Stimulated activated memory B cell treated with anti-CD40 and anti-IgM and Interleukin-4, amounts not matched to agents 10 μg/mL and 1 μg/mL and 100 μg/mL, for 72 hours (primary cell): ENCODE results near the gene TENM4.

Experiments
- ATAC-seq: fragments of 150-1000 bp; cut with Tn5 transposase; 2 replicates; pipeline ENCODE4 v1.10.0; 2021
- H3K27ac Mint-ChIP-seq: one replicate; pipeline ENCODE4 v1.8.0; 2022; ENCODE audit warnings: mild to moderate bottlenecking, mixed read lengths
- H3K27me3 Mint-ChIP-seq: one replicate; pipeline ENCODE4 v1.8.0; 2022; ENCODE audit warnings: mixed read lengths
- H3K36me3 Mint-ChIP-seq: one replicate; pipeline ENCODE4 v1.8.0; 2022; ENCODE audit warnings: mixed read lengths
- H3K4me1 Mint-ChIP-seq: one replicate; pipeline ENCODE4 v1.8.0; 2022; ENCODE audit warnings: mixed read lengths
- H3K4me3 Mint-ChIP-seq: one replicate; pipeline ENCODE4 v1.8.0; 2022; ENCODE audit warnings: mild to moderate bottlenecking, moderate library complexity, mixed read lengths
- H3K9me3 Mint-ChIP-seq: one replicate; pipeline ENCODE4 v1.8.0; 2022; ENCODE audit warnings: mixed read lengths

Gene TENM4

DNA sequence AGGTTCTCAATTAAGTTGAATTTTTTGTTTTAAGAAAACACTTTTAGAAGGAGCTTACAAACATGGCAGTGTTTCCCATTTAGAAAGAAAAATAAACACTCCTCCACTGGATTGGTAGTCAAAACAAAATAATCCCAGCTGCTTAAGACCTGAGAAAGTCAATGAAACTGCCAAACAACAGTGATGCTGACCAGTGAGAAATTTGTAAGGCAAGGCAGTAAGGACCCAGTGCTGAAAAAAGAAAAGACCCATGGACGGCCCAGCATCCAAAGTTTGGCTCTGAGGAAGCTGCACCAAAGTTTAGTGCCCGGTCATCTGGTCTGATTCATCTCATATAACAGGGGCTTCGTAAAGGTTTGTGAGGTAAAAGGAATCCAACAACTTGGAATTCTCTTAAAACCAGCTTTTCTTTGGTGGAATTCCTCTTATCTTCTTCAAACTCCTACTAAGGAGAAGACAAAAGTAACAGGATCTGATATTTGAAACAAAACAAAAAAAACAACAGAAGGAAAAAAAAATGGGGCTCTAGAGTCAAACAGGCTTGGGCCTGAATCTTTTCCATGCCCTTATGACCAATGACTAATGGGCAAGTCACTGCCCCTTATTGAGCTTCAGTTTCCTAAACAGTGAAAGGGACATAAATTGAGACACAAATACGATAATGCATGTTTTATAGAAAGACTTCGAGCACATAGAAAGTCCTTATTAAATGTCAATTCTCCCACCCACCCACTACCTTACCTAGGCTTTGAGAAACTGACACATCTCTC lies 483.2 kb downstream of the TENM4 start:
- H3K27ac Mint-ChIP-seq = no peak overlapping the region
- H3K36me3 Mint-ChIP-seq = no peaks in the 10 kb centered on the region
- H3K4me3 Mint-ChIP-seq = no peak overlapping the region
- H3K4me1 Mint-ChIP-seq = no peaks in the 10 kb centered on the region
- ATAC-seq = no peak
- peaks cover 34% of the 10 kb centered on the region for H3K27me3 Mint-ChIP-seq
- H3K9me3 Mint-ChIP-seq = no peaks in the 10 kb centered on the region

DNA sequence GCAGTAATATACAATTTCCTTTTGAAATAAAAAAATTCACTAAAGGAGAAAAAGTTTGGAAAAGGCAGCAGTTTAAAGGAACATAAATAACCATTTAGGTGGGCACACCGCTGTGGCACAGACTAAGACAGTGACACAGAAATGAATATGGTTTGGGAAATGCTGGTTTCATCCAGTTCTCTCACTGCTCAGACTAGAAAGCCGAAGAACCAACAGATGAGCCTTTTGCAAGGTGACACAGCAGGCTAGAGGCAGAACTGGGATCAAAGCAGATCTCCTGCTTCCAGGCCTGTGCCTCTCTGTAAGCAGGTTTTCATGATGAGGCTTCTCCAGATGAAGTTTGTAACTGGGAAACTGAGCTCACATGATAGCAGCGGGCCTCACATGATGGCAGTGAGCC lies 486.1 kb downstream of the TENM4 start:
- H3K4me1 Mint-ChIP-seq = no peaks in the 10 kb centered on the region
- no peak overlapping the region for H3K4me3 Mint-ChIP-seq
- H3K27ac Mint-ChIP-seq = no peak overlapping the region
- peaks cover 14% of the 10 kb centered on the region for H3K27me3 Mint-ChIP-seq
- no peaks in the 10 kb centered on the region for H3K9me3 Mint-ChIP-seq
- H3K36me3 Mint-ChIP-seq = no peaks in the 10 kb centered on the region
- ATAC-seq = no peak

DNA sequence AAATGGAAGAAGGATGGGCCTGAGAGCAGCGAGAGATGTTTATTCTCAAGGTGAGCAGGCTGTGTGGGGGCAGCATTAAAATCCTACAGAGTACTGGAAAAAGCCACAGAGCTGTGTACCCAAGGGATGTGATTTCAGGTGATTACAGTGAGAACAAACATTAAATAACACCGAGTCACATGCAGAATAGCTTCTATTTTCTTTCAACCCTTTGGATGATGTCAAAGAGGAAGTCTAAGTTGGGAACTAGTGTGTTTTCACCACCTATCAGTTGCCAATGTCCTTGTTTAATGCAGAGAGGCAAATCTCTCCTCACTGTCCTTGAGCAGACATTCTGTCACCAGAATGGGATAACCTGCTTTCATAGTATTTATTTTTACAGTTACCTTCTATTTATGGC lies 486.6 kb downstream of the TENM4 start:
- Mint-ChIP-seq H3K9me3 (no peaks in the 10 kb centered on the region), H3K4me1 (no peaks in the 10 kb centered on the region), H3K36me3 (no peaks in the 10 kb centered on the region), H3K4me3 (no peak overlapping the region), H3K27ac (no peak overlapping the region), H3K27me3 (peaks cover 17% of the 10 kb centered on the region)
- ATAC-seq = no peak

DNA sequence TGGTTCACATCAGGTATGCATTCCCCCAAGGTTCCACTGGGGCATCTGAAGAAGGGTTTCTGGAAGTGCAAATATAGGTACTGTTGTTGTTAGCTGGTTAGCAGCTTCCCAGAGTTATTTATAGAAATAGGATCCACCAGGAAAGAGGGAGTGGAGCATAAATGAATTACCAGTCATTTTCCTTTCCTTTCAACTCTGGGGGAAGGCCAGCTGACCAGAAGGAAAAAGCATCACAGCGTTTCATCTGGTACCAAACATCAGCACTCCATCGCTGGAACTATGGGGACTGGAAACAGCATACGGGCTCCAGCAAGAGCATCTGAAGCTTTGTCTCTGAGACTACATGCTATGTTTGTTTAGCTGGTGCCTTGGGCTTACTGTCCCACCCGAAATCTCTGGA lies 487.9 kb downstream of the TENM4 start:
- H3K36me3 Mint-ChIP-seq = no peaks in the 10 kb centered on the region
- H3K4me3 Mint-ChIP-seq = no peak overlapping the region
- no peaks in the 10 kb centered on the region for H3K9me3 Mint-ChIP-seq
- H3K4me1 Mint-ChIP-seq = no peaks in the 10 kb centered on the region
- no peak for ATAC-seq
- H3K27me3 Mint-ChIP-seq = peaks cover 23% of the 10 kb centered on the region
- H3K27ac Mint-ChIP-seq = no peak overlapping the region

DNA sequence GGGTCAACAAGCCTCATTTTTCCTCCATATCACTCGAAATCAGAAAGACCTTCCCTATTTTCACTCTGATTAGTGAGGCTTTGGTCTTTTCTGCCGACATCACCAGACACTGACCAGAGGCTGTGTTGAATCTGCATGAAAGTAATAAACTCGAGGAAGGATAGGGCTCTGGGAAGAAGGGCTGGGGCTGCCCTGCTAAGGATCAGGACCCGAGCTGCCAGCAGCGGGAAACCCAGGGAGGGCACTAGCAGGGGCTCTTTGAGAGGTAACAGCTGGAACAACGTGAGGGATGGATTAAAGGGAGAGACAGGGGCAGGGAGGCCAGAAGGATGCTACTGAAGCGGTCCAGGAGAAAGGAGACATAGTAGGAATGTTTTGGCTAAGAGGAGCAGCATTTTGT lies 488.7 kb downstream of the TENM4 start:
- Mint-ChIP-seq H3K36me3 (no peaks in the 10 kb centered on the region), H3K27ac (no peak overlapping the region), H3K9me3 (no peaks in the 10 kb centered on the region), H3K4me1 (no peaks in the 10 kb centered on the region), H3K4me3 (no peak overlapping the region), H3K27me3 (peaks cover 23% of the 10 kb centered on the region)
- ATAC-seq = no peak

DNA sequence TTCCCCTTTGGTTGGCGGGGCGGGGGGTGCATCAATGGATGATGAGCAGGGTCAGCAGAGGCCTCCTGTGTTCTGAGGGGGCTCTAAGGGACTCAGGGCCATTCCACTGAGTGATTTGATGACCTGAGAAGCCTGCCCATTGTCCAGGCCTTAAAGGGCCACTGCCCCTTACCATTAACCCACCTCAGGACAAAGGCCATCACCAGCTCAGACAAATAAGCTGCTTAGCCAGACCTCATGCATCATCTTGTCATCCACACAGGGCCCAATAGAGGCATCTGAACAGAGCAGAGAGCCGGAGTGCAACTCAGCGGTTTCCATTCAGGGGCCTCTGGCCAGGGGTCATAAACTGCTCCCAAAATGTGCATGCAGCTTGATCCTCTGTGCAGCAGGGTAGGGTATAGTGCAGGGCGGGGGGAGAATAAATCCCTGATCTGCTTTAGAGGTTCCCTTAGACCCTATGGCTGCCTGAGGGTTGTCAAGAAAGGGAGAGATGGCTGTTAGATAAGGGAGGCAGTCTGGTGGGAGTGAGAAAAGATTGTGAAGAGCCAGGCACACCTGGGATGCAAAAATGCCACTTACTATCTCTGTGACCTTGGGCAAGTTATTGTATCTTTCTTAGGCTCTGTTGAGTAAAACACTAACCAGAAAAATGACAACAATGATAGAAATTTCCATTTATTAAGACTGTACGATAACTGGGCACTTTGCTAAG lies 490.7 kb downstream of the TENM4 start:
- Mint-ChIP-seq H3K27ac (no peak overlapping the region), H3K9me3 (no peaks in the 10 kb centered on the region)
- ATAC-seq = no peak

DNA sequence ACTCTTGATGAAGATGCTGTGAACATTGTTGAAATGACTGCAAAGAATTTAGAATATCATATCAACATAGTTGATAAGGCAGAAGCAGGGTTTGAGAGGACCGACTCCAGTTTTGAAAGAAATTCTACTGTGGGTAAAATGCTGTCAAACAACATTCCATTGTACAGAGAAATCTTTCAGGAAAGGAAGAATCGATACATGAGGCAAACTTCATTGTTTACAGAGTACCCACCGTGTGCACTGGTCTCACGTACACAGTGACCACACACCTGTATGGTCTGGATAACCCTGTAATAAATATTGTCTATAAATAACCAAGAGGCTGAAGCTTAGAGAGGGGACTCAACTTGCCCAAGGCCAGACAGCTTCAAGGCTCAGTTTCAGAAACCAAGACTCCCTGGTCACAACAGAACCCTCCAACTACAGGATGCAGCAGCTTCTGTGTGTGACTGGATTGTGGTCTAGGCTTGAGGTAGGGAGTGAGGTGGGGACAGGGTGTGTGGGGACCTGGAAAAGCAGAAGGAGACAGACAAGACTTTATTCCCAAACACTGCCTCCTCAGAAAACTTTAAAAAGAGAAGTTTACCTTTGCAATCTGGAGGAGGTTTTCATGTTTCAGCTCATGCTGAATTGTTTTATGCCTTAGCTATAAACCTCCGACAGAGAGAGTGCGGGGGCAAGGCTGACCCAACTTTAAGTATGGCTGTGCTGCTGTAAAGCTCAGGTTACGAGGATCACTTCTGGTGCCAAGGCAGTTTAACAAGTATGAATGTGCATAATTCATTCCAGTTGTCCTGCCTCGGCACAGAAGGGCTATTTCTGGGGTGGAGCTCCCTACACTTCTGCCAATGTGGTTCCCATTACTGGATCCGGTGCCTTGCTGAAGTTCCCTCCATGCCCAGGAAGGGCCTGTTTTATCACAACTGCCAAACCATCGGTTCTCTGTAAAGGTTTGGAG lies 493.6 kb downstream of the TENM4 start:
- Mint-ChIP-seq H3K9me3 (no peaks in the 10 kb centered on the region), H3K27me3 (peaks cover 26% of the 10 kb centered on the region), H3K4me1 (no peaks in the 10 kb centered on the region), H3K36me3 (no peaks in the 10 kb centered on the region), H3K4me3 (no peak overlapping the region), H3K27ac (no peak overlapping the region)
- no peak for ATAC-seq

More for the DNA sequence above, 490.7 kb downstream of the TENM4 start:
- Mint-ChIP-seq H3K4me3 (no peak overlapping the region), H3K36me3 (no peaks in the 10 kb centered on the region), H3K27me3 (peaks cover 23% of the 10 kb centered on the region), H3K4me1 (no peaks in the 10 kb centered on the region)

DNA sequence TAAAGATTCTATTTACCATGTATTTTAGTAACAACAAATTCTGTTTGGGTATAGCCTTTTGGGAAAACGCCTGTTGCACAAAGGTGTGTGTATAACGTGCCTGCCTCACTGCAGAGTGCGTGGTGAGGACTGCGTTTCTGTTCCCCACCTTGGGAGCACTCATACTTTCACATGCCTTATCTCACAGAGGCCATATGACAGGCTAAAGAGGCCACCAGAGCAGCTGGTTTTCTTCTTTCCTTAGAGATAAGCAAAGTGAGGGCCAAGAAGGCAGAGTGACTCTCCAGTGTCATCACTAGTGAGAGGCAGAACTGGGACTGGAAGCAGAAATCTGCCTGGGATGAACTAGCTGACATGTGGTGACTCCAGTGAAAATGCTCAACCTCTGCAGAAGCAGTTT lies 497.0 kb downstream of the TENM4 start:
- H3K36me3 Mint-ChIP-seq = no peaks in the 10 kb centered on the region
- H3K4me1 Mint-ChIP-seq = no peaks in the 10 kb centered on the region
- H3K27me3 Mint-ChIP-seq = peaks cover 29% of the 10 kb centered on the region
- H3K9me3 Mint-ChIP-seq = no peaks in the 10 kb centered on the region
- no peak overlapping the region for H3K4me3 Mint-ChIP-seq
- ATAC-seq = no peak
- no peak overlapping the region for H3K27ac Mint-ChIP-seq

DNA sequence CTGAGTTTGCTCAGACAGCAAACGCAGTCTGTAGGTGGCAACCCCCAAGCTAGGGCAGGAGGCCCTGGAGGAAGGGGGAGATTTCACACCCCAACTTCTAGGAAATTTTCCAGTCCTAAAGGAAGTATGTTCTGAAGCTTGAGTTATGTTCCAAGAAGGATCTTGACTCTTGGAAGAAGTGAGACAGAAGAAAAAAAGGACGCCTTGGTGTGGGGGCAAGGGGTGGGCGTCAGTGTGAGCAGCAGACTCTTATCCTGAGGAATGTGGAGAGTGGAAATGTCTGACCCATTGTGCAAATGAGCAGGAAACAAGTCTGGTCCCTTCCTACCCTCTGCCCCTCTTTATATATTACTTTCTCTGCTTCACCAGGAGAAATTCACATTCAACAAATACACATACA lies 497.7 kb downstream of the TENM4 start:
- Mint-ChIP-seq H3K9me3 (no peaks in the 10 kb centered on the region), H3K4me1 (no peaks in the 10 kb centered on the region), H3K27ac (no peak overlapping the region), H3K27me3 (peaks cover 31% of the 10 kb centered on the region), H3K36me3 (no peaks in the 10 kb centered on the region), H3K4me3 (no peak overlapping the region)
- no peak for ATAC-seq

DNA sequence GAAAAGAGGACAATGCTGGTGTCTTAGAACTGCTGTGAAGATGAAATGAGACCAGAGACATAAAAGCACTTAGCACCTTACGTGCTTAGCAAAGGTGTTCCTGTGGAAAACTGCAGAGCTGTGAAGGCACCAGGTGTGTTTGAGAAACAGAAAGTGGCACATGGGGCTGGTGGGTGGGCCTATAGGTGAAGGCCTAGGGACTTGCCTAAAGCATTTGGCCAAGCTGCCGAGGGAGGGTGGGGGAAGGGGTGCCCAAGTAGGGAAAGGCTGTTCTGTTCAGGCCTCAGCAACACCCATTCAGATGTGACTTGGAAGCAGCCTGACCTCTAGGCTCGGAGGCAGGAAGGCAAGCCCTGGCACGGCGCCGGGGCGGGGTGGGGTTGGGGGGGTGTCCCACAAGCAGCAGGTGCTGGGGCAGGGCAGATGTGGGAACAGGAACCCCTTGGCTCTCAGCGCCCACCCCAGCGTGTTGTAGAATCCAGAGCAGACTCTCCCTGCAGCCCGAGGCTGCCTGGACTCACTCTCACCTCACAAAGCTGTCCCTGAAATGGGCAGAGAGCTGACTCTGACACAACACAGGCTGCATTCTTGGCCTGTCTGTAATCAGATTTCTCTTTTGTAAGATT lies 499.5 kb downstream of the TENM4 start:
- Mint-ChIP-seq H3K9me3 (no peaks in the 10 kb centered on the region), H3K36me3 (no peaks in the 10 kb centered on the region), H3K4me1 (no peaks in the 10 kb centered on the region), H3K27me3 (peaks cover 39% of the 10 kb centered on the region), H3K27ac (no peak overlapping the region), H3K4me3 (no peak overlapping the region)
- no peak for ATAC-seq

DNA sequence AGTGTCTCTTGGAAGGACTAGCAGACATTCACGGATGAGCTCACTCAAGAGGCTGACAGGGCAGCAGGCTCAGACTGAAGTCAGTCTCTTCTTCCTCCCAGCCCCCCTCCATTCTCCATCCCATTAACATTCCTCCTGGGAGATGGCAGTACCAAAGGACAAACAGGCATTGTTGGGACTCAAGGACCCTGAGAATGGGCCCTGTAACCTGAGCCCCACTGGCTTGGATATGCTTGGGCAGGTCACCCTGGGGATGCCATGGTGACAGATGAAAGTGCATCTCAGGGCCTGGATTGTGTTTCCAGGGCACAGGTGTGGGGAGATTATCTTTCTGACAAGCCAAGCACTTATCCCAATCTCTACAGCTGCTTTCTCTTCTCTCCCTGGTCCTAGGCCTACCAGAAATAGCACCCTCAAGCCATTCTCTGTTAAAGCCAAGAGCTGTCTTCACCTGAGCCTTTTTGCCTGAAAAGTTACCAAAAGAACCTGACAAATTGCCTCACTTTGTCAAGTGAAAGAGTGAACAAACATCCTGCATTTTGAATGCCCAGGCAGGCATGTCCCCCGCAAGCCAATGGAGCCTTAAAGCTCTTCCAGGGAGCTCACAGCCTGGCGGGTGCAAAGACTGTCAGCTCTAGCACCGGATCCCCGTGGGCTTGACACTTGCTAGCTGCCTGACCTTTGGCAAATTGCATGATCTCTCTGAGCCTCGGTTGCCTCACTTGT lies 500.2 kb downstream of the TENM4 start:
- H3K4me1 Mint-ChIP-seq = no peaks in the 10 kb centered on the region
- no peak overlapping the region for H3K27ac Mint-ChIP-seq
- no peaks in the 10 kb centered on the region for H3K9me3 Mint-ChIP-seq
- peaks cover 39% of the 10 kb centered on the region for H3K27me3 Mint-ChIP-seq
- no peaks in the 10 kb centered on the region for H3K36me3 Mint-ChIP-seq
- no peak for ATAC-seq
- no peak overlapping the region for H3K4me3 Mint-ChIP-seq

DNA sequence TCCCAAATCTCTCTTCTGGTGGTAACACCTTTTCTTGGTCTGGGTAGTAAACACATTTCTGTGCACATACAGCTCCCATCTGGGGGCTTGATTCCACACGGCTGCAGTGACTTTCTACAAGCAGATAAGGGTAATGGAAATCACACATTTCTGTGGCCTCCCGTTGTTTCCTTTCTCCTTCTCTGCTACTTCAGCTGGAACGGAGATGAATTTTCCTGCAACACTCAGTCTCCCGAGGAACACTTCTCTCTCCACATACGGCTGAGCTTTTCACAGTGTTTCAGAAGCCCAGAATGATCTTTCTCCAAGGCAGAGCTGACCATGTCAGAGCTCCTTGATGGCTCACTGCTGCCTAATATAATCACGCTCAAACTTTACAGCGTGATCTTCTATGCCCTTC lies 501.9 kb downstream of the TENM4 start:
- Mint-ChIP-seq H3K27me3 (peaks cover 39% of the 10 kb centered on the region), H3K4me3 (no peak overlapping the region), H3K27ac (no peak overlapping the region), H3K36me3 (no peaks in the 10 kb centered on the region), H3K4me1 (no peaks in the 10 kb centered on the region), H3K9me3 (no peaks in the 10 kb centered on the region)
- no peak for ATAC-seq

DNA sequence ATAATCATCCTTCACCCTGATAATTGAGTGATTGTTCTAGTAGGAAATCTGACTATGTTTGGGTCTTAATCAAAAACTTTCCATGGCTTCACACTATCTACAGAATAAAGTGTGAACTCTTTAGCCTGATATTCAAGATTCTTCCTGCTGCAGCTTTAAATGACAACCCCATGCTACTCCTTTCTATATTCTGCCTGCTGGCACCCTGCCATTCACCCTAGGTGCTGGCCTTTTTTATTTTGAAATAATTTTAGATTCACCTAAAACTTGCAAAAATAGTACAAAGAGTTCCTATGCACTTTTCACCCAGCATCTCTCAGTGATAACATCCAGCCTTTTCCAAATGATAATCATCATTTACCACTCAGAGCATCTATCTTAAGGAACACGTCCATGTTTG lies 502.8 kb downstream of the TENM4 start:
- no peak for ATAC-seq
- Mint-ChIP-seq H3K4me3 (no peak overlapping the region), H3K36me3 (no peaks in the 10 kb centered on the region), H3K9me3 (no peaks in the 10 kb centered on the region), H3K4me1 (no peaks in the 10 kb centered on the region), H3K27me3 (peaks cover 36% of the 10 kb centered on the region), H3K27ac (no peak overlapping the region)

DNA sequence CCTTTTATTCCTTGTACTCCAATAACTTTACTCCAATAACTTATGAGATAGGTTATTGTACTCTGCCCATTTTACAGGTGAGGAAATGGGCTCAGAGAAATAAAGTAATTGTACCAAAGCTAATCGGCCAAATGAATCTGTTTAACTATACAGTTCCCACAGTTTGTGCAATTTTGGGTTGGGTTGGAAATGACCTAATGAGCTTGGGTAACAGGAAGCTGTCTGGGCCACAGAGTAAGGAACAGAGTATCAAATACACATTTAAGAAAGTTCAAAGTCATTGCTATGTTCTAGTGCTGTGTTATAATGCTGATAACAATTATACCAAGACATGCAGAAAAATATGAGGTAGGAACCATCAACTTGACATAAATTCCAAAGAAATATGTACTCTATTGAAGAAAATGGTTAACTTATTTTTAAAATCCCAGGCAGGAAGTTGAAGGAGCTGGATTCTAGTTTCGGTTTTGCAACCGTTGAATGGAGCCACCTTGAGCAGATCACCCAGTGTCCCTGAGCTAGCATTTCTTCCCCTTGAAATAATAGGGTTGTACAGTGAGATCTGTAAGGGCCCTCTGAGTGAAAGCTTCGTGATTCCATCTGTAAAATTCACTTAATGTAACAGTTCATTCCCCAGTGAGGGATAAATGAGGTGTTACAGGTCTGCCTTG lies 505.3 kb downstream of the TENM4 start:
- H3K9me3 Mint-ChIP-seq = no peaks in the 10 kb centered on the region
- no peaks in the 10 kb centered on the region for H3K4me1 Mint-ChIP-seq
- no peak for ATAC-seq
- peaks cover 23% of the 10 kb centered on the region for H3K27me3 Mint-ChIP-seq
- H3K4me3 Mint-ChIP-seq = no peak overlapping the region
- no peak overlapping the region for H3K27ac Mint-ChIP-seq
- H3K36me3 Mint-ChIP-seq = no peaks in the 10 kb centered on the region
